ENCODE results near the gene FOXP1.

Gene FOXP1

GRCh38 chr3:71064291-71064955, 519.1 kb downstream of the FOXP1 start:
- peaks cover 7% of the 10 kb centered on the region for H3K36me3 Mint-ChIP-seq (ENCODE audit: low read depth)
- no peak overlapping the region for H3K27ac Mint-ChIP-seq
- no peak overlapping the region for H3K4me3 Mint-ChIP-seq
- peaks cover 45% of the 10 kb centered on the region for H3K4me1 Mint-ChIP-seq (ENCODE audit: low read depth)
- H3K9me3 Mint-ChIP-seq, result no peaks in the 10 kb centered on the region
- peaks cover 16% of the 10 kb centered on the region for H3K27me3 Mint-ChIP-seq (ENCODE audit: low read depth)

- no peaks in the 10 kb centered on the region for H3K9me3 Mint-ChIP-seq
- H3K36me3 Mint-ChIP-seq (ENCODE audit: low read depth), result peaks cover 7% of the 10 kb centered on the region
- H3K27me3 Mint-ChIP-seq (ENCODE audit: low read depth), result peaks cover 16% of the 10 kb centered on the region
- H3K4me1 Mint-ChIP-seq (ENCODE audit: low read depth), result peaks cover 45% of the 10 kb centered on the region
- no peak overlapping the region for H3K27ac Mint-ChIP-seq
- no peak overlapping the region for H3K4me3 Mint-ChIP-seq
These were observed 519.7 kb downstream of the FOXP1 start for GRCh38 chr3:71063773-71064290.

GRCh38 chr3:71062952-71063772, 520.4 kb downstream of the FOXP1 start:
- Mint-ChIP-seq H3K9me3 (no peaks in the 10 kb centered on the region), H3K4me1 (ENCODE audit: low read depth) (peaks cover 45% of the 10 kb centered on the region), H3K27ac (no peak overlapping the region), H3K36me3 (ENCODE audit: low read depth) (peaks cover 7% of the 10 kb centered on the region), H3K4me3 (no peak overlapping the region), H3K27me3 (ENCODE audit: low read depth) (peaks cover 13% of the 10 kb centered on the region)

- Mint-ChIP-seq H3K27me3 (ENCODE audit: low read depth) (peaks cover 13% of the 10 kb centered on the region), H3K4me1 (ENCODE audit: low read depth) (peaks cover 50% of the 10 kb centered on the region), H3K4me3 (no peak overlapping the region), H3K27ac (peak overlapping the region; percentile 69), H3K9me3 (no peaks in the 10 kb centered on the region), H3K36me3 (ENCODE audit: low read depth) (peaks cover 12% of the 10 kb centered on the region)
These were observed 521.2 kb downstream of the FOXP1 start for GRCh38 chr3:71062037-71062932.

GRCh38 chr3:71061581-71061980, 521.9 kb downstream of the FOXP1 start:
- peaks cover 7% of the 10 kb centered on the region for H3K27me3 Mint-ChIP-seq (ENCODE audit: low read depth)
- peaks cover 7% of the 10 kb centered on the region for H3K36me3 Mint-ChIP-seq (ENCODE audit: low read depth)
- peaks cover 45% of the 10 kb centered on the region for H3K4me1 Mint-ChIP-seq (ENCODE audit: low read depth)
- H3K4me3 Mint-ChIP-seq, result no peak overlapping the region
- H3K9me3 Mint-ChIP-seq, result no peaks in the 10 kb centered on the region
- peak overlapping the region; percentile 69 for H3K27ac Mint-ChIP-seq

GRCh38 chr3:71061037-71061436, 522.5 kb downstream of the FOXP1 start:
- H3K27me3 Mint-ChIP-seq (ENCODE audit: low read depth), result peaks cover 5% of the 10 kb centered on the region
- H3K4me1 Mint-ChIP-seq (ENCODE audit: low read depth), result peaks cover 40% of the 10 kb centered on the region
- H3K4me3 Mint-ChIP-seq, result peak overlapping the region; percentile 10
- H3K9me3 Mint-ChIP-seq, result no peaks in the 10 kb centered on the region
- H3K27ac Mint-ChIP-seq, result peak overlapping the region; percentile 16
- peaks cover 7% of the 10 kb centered on the region for H3K36me3 Mint-ChIP-seq (ENCODE audit: low read depth)

- peaks cover 5% of the 10 kb centered on the region for H3K27me3 Mint-ChIP-seq (ENCODE audit: low read depth)
- peak overlapping the region; percentile 10 for H3K4me3 Mint-ChIP-seq
- H3K4me1 Mint-ChIP-seq (ENCODE audit: low read depth), result peaks cover 35% of the 10 kb centered on the region
- H3K36me3 Mint-ChIP-seq (ENCODE audit: low read depth), result peaks cover 7% of the 10 kb centered on the region
- H3K27ac Mint-ChIP-seq, result peak overlapping the region; percentile 16
- no peaks in the 10 kb centered on the region for H3K9me3 Mint-ChIP-seq
These were observed 523.0 kb downstream of the FOXP1 start for GRCh38 chr3:71060536-71060935.

GRCh38 chr3:71057526-71057894, 526.0 kb downstream of the FOXP1 start:
- Mint-ChIP-seq H3K4me1 (ENCODE audit: low read depth) (peaks cover 43% of the 10 kb centered on the region), H3K9me3 (no peaks in the 10 kb centered on the region), H3K27me3 (ENCODE audit: low read depth) (peaks cover 16% of the 10 kb centered on the region), H3K36me3 (ENCODE audit: low read depth) (peaks cover 25% of the 10 kb centered on the region), H3K27ac (no peak overlapping the region), H3K4me3 (no peak overlapping the region)

- H3K27me3 Mint-ChIP-seq (ENCODE audit: low read depth), result peaks cover 11% of the 10 kb centered on the region
- no peaks in the 10 kb centered on the region for H3K9me3 Mint-ChIP-seq
- H3K4me3 Mint-ChIP-seq, result no peak overlapping the region
- peaks cover 35% of the 10 kb centered on the region for H3K36me3 Mint-ChIP-seq (ENCODE audit: low read depth)
- H3K4me1 Mint-ChIP-seq (ENCODE audit: low read depth), result peaks cover 37% of the 10 kb centered on the region
- no peak overlapping the region for H3K27ac Mint-ChIP-seq
These were observed 527.2 kb downstream of the FOXP1 start for GRCh38 chr3:71056327-71056726.

- Mint-ChIP-seq H3K27ac (no peak overlapping the region), H3K27me3 (ENCODE audit: low read depth) (peaks cover 11% of the 10 kb centered on the region), H3K4me3 (no peak overlapping the region), H3K36me3 (ENCODE audit: low read depth) (peaks cover 35% of the 10 kb centered on the region), H3K9me3 (no peaks in the 10 kb centered on the region), H3K4me1 (ENCODE audit: low read depth) (peaks cover 39% of the 10 kb centered on the region)
These were observed 528.1 kb downstream of the FOXP1 start for GRCh38 chr3:71055257-71056001.

GRCh38 chr3:71054312-71054711, 529.2 kb downstream of the FOXP1 start:
- Mint-ChIP-seq H3K4me3 (no peak overlapping the region), H3K36me3 (ENCODE audit: low read depth) (peaks cover 37% of the 10 kb centered on the region), H3K27me3 (ENCODE audit: low read depth) (peaks cover 11% of the 10 kb centered on the region), H3K27ac (no peak overlapping the region), H3K9me3 (no peaks in the 10 kb centered on the region), H3K4me1 (ENCODE audit: low read depth) (peaks cover 45% of the 10 kb centered on the region)

- H3K4me3 Mint-ChIP-seq, result no peak overlapping the region
- H3K9me3 Mint-ChIP-seq, result no peaks in the 10 kb centered on the region
- peaks cover 11% of the 10 kb centered on the region for H3K27me3 Mint-ChIP-seq (ENCODE audit: low read depth)
- H3K36me3 Mint-ChIP-seq (ENCODE audit: low read depth), result peaks cover 39% of the 10 kb centered on the region
- peaks cover 49% of the 10 kb centered on the region for H3K4me1 Mint-ChIP-seq (ENCODE audit: low read depth)
- no peak overlapping the region for H3K27ac Mint-ChIP-seq
These were observed 530.0 kb downstream of the FOXP1 start for GRCh38 chr3:71053495-71053894.

- no peaks in the 10 kb centered on the region for H3K9me3 Mint-ChIP-seq
- H3K36me3 Mint-ChIP-seq (ENCODE audit: low read depth), result peaks cover 44% of the 10 kb centered on the region
- H3K27me3 Mint-ChIP-seq (ENCODE audit: low read depth), result peaks cover 15% of the 10 kb centered on the region
- no peak overlapping the region for H3K27ac Mint-ChIP-seq
- H3K4me3 Mint-ChIP-seq, result no peak overlapping the region
- H3K4me1 Mint-ChIP-seq (ENCODE audit: low read depth), result peaks cover 51% of the 10 kb centered on the region
These were observed 530.8 kb downstream of the FOXP1 start for GRCh38 chr3:71052716-71053115.
